NCI-H82 treated with DMSO at 0.1 percent for 48 hours (cell line): ENCODE results near the gene ARL6IP4.
A peak's percentile ranks its signal among the peaks of the same experiment; 100 is the strongest.
"Not testable (repeated sequence)": the region's sequence is repeated elsewhere in the genome, so short reads cannot be mapped to it uniquely, and the experiment has no call there.

Source experiments
- DNase-seq: peaks from one replicate; lab custom pipeline; 2025; ENCODE audit not compliant: unreplicated experiment; lab: John Stamatoyannopoulos, UW

The ARL6IP4 gene

DNA sequence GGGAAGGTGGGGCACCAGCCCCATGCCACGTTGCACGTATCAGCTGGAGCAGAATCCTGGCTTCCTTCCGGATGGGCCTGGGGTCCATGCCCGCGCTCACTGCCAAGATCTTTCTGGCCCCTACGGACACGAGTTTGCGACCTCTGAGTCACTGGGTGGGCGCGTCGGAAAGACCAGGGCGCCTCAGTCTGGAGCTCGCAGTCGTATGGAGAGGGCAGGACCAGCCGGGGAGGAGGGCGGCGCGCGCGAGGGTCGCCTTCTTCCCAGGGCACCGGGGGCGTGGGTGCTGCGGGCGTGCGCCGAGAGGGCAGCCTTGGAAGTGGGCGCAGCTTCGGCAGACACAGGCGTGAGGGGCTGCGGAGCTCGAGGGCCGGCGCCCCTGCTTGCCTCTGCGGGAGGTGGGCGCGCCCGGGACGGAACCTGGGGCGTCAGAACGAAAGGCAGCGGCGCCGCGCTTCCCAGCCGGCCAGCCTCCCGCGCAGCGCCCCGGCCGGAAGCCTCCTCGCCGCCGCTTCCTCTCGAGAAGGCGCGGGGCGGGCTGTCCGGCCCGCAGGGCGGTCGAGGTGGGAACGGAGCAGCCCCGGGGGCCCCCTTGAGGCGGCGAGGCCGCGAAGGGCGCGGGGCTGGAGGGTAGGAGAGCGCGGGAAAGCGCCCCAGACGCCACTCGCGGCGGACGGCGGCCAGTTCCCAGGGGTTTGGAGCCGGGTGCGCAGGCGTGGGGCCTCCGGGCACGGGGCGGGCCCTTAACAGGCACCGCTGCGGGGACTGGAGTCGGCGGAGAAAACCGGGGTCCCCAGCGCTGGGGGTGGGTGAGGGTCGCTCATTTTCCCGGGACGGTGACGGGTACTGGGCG, at the start of gene ARL6IP4:
Gene ARL6IP4, plus strand, starts transcription at position 499 of the 853 bp plus-strand sequence. CDS start 459 bp downstream, outside the sequence.
- no peak for DNase-seq

DNA sequence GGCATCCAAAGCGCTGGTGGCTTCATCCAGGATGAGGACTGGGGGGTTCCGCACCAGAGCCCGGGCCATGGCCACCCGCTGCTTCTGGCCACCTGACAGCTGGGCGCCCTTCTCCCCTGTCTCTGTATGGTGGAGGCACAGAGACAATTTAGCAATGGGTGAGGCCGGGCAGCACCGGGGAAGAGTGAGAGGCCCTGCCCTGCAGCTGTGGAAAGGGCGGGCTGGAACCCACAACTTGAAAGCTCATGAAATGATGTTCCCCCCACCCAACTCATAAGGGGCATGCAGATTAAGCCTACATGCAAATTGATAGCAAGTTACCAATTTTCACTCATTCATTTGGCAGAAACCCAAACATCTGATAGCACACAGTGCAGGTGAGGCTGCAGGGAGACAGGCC, 48.3 kb upstream of the ARL6IP4 start:
- no peak for DNase-seq

DNA sequence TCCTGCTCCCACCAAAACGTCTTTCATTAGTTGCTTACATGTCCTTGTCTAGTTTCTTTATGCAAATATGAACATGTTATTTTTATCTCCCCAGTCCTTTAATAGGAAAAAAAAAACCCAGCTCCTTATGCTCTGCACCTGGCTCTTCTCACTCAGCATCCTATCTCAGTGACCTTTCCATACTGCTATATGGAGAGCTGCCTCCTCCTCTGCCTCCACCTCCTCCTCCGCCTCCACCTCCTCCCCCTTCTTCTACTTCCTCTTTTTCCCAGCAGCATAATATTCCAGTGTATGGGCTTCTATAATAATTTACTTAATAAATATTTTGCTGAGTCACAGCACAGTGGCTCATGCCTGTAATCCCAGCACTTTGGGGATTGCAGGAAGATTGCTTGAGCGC, 45.8 kb upstream of the ARL6IP4 start:
- no peak for DNase-seq

DNA sequence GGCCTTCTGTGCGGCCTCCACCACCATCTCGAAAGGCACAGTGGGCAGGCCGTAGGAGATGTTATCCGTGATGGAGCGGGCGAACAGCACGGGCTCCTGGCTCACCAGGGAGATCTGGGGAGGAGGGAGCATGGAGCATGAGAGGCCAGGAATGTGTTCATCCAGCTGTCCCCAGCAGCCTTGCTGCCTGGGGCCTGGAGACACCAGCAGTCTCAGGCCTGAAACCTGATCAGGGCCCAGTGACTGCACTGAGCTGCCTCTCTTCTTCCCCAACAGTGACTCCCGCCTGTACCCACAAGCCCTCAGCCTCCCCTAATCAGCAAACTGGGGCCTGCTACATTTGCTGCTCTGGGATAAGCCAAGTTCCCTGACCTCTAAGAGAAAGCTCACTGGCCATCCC, 45.2 kb upstream of the ARL6IP4 start:
- no peak for DNase-seq

DNA sequence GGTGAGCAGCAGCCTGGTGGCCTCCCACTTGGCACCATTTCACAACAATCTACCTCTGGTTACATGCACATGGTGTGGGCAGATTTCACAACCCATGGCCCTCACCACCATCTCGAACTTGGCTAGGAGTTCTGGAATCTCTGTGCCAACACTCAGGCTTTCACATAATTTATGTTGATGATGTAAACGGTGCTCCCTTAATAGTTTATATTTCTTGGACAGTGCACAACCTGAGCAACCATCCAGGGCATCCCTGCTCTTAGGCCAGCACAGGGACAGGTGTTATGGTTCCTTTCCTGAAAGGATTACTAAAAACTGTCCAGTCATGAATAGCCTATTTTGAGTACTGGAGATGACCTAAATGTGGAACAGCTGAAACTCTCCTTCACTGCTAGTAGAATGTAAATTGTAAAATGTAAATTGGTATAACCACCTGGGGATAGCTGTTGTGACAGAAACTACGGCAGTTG, 42.8 kb upstream of the ARL6IP4 start:
- DNase-seq: no peak

DNA sequence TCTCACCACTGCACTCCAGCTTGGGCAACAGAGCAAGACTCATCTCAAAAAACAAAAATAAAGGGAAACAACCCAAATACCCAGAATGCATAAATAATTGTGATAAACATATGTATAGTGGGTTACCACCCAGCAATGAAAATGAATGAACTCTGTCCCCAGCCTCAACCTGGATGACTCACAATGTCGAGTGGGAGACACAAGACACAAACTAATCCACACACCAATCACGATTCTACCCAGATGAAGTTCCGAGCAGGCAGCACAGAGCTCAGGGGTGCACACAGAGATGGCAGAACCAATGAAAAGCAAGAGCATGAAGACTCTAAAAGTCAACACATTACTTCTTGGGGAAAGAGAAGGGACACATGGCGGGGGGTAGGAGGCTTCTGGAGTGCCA, 41.4 kb upstream of the ARL6IP4 start:
- no peak for DNase-seq

DNA sequence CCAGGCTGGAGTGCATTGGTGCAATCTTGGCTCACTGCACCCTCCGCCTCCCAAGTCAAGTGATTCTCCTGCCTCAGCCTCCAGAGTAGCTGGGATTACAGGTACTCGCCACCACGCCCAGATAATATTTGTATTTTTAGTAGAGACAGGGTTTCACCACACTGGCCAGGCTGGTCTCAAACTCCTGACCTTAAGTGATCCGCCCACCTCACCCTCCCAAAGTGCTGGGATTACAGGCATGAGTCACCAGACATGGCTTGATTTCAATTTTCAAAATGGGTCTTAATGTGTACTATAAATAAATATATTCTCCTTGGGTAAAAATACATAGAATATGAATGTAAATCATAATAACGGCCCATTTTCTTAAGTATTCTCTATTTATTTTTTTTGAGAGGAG, 39.1 kb upstream of the ARL6IP4 start:
- DNase-seq: not testable (repeated sequence)

DNA sequence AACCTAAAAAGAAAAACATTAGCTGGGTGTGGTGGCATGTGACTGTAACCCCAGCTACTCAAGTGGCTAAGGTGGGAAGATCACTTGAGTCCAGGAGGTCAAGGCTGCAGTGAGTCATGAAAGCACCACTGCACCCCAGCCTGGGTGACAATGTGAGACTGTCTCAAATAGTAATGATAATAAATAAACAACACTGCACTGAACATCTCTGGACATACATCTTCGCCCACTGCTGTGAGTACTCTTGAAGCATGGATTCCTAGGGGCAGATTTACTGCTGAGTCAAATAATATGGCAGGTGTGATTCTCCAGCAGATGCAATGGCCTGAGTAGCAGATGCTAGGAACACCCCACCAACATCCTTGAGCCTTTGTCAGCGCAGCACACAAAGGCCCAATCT, 37.8 kb upstream of the ARL6IP4 start:
- no peak for DNase-seq

DNA sequence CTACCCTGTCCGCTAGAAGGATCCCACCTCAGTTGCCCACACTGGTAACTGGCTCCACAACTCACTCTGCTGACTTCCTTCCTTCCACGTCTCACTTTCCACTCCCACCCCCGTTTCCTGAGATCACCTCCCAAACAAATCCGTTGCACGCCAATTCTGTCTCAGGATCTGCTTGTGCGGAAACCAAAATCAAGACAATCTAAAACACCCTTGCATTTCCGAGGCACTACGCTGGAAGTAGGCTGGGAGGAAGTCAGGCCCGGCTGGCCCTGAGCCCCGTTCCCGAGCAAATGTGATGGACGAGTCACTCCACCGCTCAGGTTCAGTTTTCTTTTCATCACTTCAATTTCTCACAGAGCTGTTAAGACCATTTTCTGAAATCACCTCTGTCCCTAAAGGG, 37.3 kb upstream of the ARL6IP4 start:
- no peak for DNase-seq

DNA sequence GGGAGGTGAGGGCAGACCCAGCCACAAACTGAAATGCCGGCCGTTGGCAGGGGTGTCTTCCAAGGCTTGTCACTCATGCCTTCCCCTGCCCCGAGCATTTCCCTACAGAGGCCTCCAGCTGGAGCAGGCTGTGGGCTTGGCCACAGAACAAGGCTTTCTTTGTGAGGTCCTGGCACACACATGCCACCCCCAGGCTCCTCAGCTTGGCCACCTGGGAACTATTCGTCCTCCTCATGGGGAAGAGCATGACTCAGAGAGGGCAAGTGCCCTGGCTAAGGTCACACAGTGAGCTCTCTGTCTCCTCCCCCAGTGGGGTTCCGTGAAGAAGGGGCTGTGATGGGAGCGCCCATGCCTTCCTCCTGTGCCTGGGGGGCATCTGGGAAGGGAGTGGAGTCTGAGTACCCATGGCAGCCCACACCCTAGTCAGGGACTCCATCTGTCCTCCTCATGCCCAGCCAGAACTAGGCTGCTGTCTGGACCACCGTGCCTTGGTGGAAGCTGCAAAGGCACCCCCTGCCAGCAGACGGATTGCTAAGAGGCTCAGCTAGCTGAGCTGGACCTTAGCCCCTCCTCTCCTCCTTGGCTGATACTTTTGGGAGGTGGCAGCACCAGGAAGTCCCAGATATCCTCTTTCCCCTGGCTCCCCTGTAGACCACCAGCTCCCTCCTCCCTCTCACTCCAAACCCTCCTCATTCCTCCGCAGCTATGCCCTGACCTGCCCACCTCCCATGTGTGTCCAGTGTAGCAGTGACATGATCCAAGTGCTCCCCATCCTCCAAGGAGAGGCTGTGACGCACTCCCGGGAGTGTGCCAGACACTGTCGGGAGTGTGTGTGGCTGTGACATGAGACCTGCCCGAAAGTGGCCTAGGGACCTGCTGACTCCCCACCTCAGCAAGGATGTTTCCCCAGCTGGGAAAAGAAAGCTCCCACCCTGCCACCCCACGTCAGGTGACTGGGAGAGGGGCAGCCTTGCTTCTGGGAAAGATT, 35.6 kb upstream of the ARL6IP4 start:
- DNase-seq: no peak

DNA sequence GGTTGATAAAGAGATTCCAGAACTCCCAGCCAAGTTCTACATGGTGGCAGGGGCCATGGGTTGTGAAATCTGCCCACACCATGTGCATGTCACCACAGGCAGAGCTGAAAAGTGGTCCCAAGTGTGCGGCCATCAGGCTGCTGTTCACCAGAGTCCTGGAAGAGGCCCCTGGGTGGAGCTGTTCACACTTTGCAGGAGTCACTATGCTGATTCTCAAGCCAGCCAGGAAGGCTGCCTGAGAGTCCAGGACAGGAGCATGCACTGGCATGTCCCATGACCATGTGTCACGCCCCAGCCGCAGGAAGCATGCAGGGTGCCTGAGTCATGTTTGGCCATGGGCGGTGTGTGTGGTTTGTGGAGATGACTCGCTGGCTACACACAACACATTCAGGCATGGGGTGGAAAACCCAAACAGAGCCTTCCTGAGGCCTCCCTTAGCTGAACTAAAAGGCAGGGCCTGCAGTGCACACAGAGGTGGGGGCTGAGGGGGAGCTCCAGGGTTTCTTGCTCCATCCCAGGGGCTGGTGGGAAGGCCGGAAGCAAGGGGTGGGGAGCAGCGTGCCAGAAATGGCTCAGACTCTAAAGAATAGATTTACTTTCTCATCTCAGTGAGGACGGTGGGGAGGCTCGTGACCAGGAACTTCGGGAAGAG, 33.7 kb upstream of the ARL6IP4 start:
- DNase-seq: no peak

DNA sequence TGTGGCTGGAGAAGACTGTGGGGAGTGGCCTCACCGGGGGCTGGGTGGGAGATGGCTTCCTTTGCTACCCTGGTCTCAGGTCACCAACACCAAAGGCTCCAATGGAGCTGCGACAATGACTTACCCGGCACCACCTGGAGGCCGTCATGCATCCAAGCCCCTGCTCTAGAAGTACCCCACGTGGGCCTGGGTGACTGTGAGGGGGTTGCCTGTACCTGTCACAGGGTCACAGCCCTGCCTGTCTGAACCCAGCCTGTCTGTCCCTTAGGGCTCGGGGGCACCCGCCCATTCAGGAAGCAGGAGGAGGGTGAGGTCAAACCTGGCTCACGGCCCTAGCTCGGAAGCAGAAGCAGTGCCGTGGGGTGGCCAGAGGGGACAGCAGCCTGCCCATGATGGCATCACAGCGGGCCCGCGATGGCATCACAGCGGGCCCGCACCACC, 33.1 kb upstream of the ARL6IP4 start:
- no peak for DNase-seq

DNA sequence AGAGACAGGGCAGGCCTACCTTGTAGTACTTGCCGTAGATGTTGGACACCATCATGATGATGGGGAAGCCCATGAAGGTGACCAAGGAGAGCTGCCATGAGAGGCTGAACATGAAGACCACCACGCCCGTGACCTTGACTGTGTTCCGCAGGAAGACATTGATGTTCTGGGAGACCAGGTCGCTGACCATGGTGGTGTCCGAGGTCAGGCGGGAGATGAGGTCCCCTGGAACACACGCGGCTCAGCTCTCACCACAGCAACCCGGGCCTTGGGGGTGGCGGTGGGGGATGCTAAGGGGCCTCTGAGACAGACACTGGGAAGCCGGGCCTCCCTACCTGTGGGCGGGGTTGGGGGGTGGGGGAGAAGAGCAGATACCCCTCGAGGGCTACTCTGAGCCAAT, 31.9 kb upstream of the ARL6IP4 start:
- no peak for DNase-seq

DNA sequence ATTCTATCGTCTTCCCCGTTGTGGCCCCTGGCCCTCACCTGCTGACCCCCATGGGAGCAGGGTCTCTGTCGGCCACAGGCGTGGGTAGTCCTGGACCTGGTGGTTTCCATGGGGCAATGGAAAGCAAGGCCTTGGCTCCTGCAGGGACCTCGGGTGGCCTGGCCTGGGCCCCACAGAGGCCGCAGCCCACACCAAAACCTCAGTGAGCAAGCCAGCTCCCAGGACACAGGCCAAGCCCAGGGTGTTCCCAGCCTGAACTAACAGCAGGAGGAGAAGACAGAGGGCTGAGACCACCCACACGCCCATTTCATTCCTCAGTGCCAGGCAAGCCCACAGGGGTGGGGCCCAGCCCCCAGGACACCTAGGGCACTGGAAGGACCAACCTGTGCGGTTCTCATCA, 31.1 kb upstream of the ARL6IP4 start:
- no peak for DNase-seq

DNA sequence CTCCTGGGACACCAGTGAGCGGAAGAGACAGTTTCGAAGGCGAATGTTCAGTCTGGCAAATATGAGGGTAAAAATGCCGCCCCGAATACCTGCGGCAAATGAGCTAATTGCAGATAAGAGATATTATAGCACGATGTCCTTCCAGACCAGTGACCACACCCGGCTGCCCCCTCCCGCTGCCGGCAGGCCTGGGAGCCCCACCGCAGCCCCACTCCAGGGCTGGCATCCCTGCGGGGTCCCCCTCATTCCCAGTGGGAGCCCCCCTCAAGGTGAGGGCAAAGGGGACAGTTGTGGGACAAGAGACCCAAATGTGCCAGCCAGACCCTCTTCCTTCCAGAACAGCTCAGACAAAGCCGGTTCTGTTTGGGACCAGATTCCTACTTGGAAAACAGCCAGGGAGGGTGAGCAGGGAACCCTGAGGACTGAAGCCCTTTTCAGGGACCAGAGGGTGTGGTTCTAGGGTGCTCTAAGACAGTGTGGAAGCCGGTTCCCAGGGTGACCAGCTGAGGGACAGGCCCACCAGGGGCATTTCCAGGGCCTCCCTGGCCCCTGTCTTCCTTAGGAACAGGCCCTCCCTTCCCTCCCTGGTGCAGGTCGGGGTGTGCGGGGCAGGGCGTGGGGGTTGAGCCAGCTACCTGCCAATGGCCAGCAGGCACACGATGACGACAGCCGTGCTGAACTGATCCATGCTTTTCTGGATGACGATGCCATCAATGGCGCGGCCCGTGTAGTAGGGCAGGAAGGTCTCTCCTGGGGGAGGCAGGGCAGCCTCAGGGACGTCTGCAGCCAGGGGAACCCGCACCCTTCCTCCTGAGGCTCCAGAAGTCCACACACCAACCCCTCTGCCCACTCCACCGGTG, 30.4 kb upstream of the ARL6IP4 start:
- no peak for DNase-seq

DNA sequence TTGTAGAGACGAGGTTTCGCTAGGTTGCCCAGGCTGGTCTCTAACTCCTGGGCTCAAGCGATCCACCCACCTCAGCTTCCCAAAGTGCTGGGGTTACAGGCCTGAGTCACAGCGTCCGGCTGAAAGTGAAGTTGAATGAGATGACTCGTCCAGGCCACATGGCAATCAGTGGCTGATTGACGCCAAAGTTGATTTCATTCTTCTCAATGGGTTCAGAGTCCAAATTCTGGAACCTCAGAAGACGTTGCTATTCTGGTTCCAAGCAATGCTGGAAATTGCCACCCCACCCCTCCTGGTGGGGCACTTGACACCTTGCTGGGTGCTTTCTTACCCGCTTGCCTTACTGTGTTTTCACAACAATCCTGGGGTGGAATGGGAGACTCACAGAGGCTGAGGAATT, 29.1 kb upstream of the ARL6IP4 start:
- DNase-seq: no peak

DNA sequence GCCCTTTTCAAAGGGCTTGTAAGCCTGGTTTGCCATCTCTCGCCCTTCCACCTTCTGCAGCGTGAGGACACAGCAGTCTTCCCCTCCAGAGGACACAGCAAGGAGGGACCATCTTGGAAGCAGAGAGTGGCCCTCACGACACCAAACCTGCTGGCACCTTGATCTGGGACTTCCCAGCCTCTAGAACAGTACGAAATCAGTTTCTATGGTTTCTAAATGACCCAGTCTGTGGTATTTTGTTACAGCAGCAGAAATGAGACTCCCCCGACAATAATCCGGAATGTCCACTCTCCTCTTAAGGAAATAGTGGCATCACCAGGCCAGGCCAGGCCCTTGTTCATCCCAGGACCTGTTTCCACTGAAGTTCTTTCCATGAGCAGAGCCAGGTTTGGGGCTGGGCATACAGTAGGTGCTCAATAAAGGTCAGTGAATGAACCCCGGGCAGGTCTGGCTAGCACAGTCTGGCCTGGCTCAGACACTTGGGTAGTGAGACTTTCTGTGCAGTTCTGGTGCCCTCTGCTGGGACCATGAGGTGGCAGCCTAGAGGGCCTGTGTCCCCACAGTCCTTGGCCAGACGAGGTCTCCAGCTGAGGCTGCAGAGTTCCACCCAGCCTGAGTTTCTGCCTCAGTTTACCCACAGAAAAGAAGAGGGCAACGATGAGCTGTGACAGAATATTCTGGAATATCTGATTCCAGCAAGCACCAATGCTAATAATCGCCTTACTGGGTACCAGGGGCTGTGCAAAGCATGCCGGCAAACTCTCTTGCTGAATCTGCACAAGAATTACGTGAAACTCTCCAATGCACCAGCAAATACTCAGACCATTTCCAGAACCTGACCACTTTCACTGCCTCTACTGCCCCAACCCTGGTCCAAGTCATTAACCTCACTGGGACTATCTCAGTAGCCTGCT, 28.2 kb upstream of the ARL6IP4 start:
- peak; percentile 24 for DNase-seq

DNA sequence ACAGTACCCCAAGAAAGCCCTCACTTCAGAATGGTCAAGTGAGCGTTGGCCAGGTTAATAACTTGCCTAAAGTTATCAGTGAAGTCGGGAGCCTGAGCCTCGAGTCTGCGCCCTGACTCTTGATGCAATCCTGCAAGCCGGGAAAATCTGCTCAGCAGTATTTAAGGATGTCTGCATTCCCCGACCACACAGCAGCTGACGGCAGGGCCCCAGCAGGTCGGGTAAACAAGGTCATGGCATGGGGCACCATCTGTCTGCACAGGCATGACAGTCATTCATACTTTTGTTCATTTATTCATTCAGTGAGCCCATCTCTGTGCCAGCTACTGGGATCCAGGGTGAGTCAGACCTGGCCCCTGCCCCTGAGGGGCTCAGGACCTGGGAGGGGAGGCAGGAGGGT, 25.3 kb upstream of the ARL6IP4 start:
- peak; percentile 44 for DNase-seq

DNA sequence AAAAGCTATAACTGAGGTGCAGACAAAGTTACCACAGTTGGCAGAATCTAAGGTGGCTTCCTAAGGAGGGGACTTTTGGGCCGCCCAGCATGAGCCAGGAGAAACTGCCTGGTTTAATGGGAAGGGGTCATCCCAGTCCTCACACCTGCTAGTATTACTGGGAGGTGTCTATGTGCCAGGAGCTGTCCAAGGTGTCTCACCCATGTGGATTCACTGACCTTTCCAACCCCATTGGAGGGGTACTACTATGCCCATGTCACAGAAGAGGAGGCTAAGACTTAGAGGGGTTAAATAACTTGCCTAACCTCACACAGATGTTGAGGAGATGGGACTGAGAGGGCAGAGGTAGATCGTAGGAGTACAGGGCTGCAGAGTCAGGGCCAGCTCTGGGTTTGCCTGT, 24.4 kb upstream of the ARL6IP4 start:
- DNase-seq: no peak
